Epithelial cell of prostate (primary cell): ENCODE data around the gene TIMM9.
"Not testable (repeated sequence)": the region's sequence is repeated elsewhere in the genome, so short reads cannot be mapped to it uniquely, and the experiment has no call there.

Source experiments
- DNase-seq: peaks from one replicate; pipeline ENCODE4 v3.0.0-alpha.2; 2011; ENCODE audit warnings: low read depth, low spot score
- H3K27ac ChIP-seq: fragments of 450-650 bp; 2 replicates; pipeline ENCODE4 v1.5.1; 2017; ENCODE audit warnings: mild to moderate bottlenecking

TIMM9 gene

GRCh38 chr14:58427281-58428117 is at the start of gene TIMM9, which contains the start of gene KIAA0586:
Gene TIMM9, minus strand, starts transcription at chr14:58427531. Its CDS starts 15,586 bp downstream, at chr14:58411945.
Gene KIAA0586, plus strand, starts transcription at chr14:58427719. Its CDS starts 546 bp downstream, at chr14:58428265.
- peak; percentile 90 for DNase-seq
- peak within 1 kb of the TSS; percentile 90 for H3K27ac ChIP-seq

GRCh38 chr14:58476320-58476719 is 49.0 kb upstream of the TIMM9 start:
- no peak overlapping the region for H3K27ac ChIP-seq
- no peak for DNase-seq

- no peak for DNase-seq
- H3K27ac ChIP-seq: no peak overlapping the region
Measured at GRCh38 chr14:58469309-58469708, 42.0 kb upstream of the TIMM9 start.

- H3K27ac ChIP-seq: no peak overlapping the region
- DNase-seq: no peak
Measured at GRCh38 chr14:58467575-58467974, 40.2 kb upstream of the TIMM9 start.

- DNase-seq: no peak
- H3K27ac ChIP-seq: no peak overlapping the region
Measured at GRCh38 chr14:58466459-58466858, 39.1 kb upstream of the TIMM9 start.

GRCh38 chr14:58465421-58465820 is 38.1 kb upstream of the TIMM9 start:
- DNase-seq: peak; percentile 52
- H3K27ac ChIP-seq: peak overlapping the region; percentile 44

- peak overlapping the region; percentile 44 for H3K27ac ChIP-seq
- peak; percentile 61 for DNase-seq
Measured at GRCh38 chr14:58464652-58465051, 37.3 kb upstream of the TIMM9 start.

GRCh38 chr14:58463147-58463546 is 35.8 kb upstream of the TIMM9 start:
- H3K27ac ChIP-seq: no peak overlapping the region
- DNase-seq: no peak

GRCh38 chr14:58460772-58461171 is 33.4 kb upstream of the TIMM9 start:
- no peak for DNase-seq
- no peak overlapping the region for H3K27ac ChIP-seq

GRCh38 chr14:58455593-58456265 is 28.4 kb upstream of the TIMM9 start:
- peak; percentile 56 for DNase-seq
- H3K27ac ChIP-seq: peak overlapping the region; percentile 40

- DNase-seq: no peak
- H3K27ac ChIP-seq: no peak overlapping the region
Measured at GRCh38 chr14:58444627-58445026, 17.3 kb upstream of the TIMM9 start.

- no peak for DNase-seq
- no peak overlapping the region for H3K27ac ChIP-seq
Measured at GRCh38 chr14:58439476-58439875, 12.1 kb upstream of the TIMM9 start.

GRCh38 chr14:58430156-58430555 is 2.8 kb upstream of the TIMM9 start:
- peak overlapping the region; percentile 11 for H3K27ac ChIP-seq
- peak; percentile 69 for DNase-seq

GRCh38 chr14:58428118-58428683 is 870 bp upstream of the TIMM9 start:
- DNase-seq: no peak
- H3K27ac ChIP-seq: peak overlapping the region; percentile 90

GRCh38 chr14:58426670-58427280 is 556 bp downstream of the TIMM9 start:
- no peak for DNase-seq

GRCh38 chr14:58416934-58417333 is 10.4 kb downstream of the TIMM9 start:
- DNase-seq: not testable (repeated sequence)

More at GRCh38 chr14:58426670-58427280, 556 bp downstream of the TIMM9 start:
- peak overlapping the region; percentile 90 for H3K27ac ChIP-seq

GRCh38 chr14:58415636-58416547 is 11.4 kb downstream of the TIMM9 start:
- H3K27ac ChIP-seq: no peak overlapping the region
- no peak for DNase-seq

More at GRCh38 chr14:58416934-58417333, 10.4 kb downstream of the TIMM9 start:
- not testable (repeated sequence) for H3K27ac ChIP-seq

- DNase-seq: no peak
- no peak overlapping the region for H3K27ac ChIP-seq
Measured at GRCh38 chr14:58414845-58415244, 12.5 kb downstream of the TIMM9 start.

- no peak overlapping the region for H3K27ac ChIP-seq
- DNase-seq: no peak
Measured at GRCh38 chr14:58408681-58409215, 18.6 kb downstream of the TIMM9 start.
